Pulmonary artery endothelial cell (primary cell): ENCODE results near the gene PLS1. TPM values are rescaled to one million over a fixed set of nuclear protein-coding genes. Genes with fewer than 3 reads are reported as not detected.
"Not testable (repeated sequence)": the region's sequence is repeated elsewhere in the genome, so short reads cannot be mapped to it uniquely, and the experiment has no call there.

ENCODE experiments used
- DNase-seq: peaks from one replicate; pipeline ENCODE4 v3.0.0-alpha.2; 2011; ENCODE audit warnings: low read depth, low spot score
- total RNA-seq: library from RNA; depleted of rRNA; stranded (reverse); fragments of >200 nt; gene quantifications from 2 replicates; pipeline ENCODE4 v1.2.3, GENCODE V29; 2014

PLS1 gene
- total RNA-seq, 1 donor from 2014 or later = 3.4 TPM

- no peak for DNase-seq
Measured at GRCh38 chr3:142693136-142693853, 97.1 kb downstream of the PLS1 start.

- no peak for DNase-seq
Measured at GRCh38 chr3:142694225-142694624, 98.0 kb downstream of the PLS1 start.

GRCh38 chr3:142705198-142705597 lies 109.0 kb downstream of the PLS1 start:
- no peak for DNase-seq

- DNase-seq = no peak
Measured at GRCh38 chr3:142706321-142707127, 110.3 kb downstream of the PLS1 start.

- DNase-seq = no peak
Measured at GRCh38 chr3:142709207-142709606, 113.0 kb downstream of the PLS1 start.

GRCh38 chr3:142714882-142715281 lies 118.7 kb downstream of the PLS1 start:
- not testable (repeated sequence) for DNase-seq

GRCh38 chr3:142716102-142716501 lies 119.9 kb downstream of the PLS1 start:
- no peak for DNase-seq

GRCh38 chr3:142723665-142723967 lies 127.4 kb downstream of the PLS1 start:
- DNase-seq = no peak

GRCh38 chr3:142723968-142724681 lies 127.9 kb downstream of the PLS1 start, which contains the start of gene TRPC1:
TRPC1 (plus strand) TSS chr3:142724034; CDS start chr3:142724560, 526 bp downstream.
- DNase-seq = peak; percentile 13

- no peak for DNase-seq
Measured at GRCh38 chr3:142724682-142725356, 128.6 kb downstream of the PLS1 start.

GRCh38 chr3:142725357-142725739 lies 129.2 kb downstream of the PLS1 start:
- no peak for DNase-seq

GRCh38 chr3:142726017-142726416 lies 129.8 kb downstream of the PLS1 start:
- no peak for DNase-seq

GRCh38 chr3:142732066-142732465 lies 135.9 kb downstream of the PLS1 start:
- DNase-seq = no peak

- DNase-seq = no peak
Measured at GRCh38 chr3:142734834-142735233, 138.6 kb downstream of the PLS1 start.

GRCh38 chr3:142735462-142735861 lies 139.3 kb downstream of the PLS1 start:
- DNase-seq = no peak

- no peak for DNase-seq
Measured at GRCh38 chr3:142738396-142738795, 142.2 kb downstream of the PLS1 start.

- DNase-seq = no peak
Measured at GRCh38 chr3:142746646-142747045, 150.5 kb downstream of the PLS1 start.

GRCh38 chr3:142750531-142750930 lies 154.3 kb downstream of the PLS1 start:
- DNase-seq = not testable (repeated sequence)

- not testable (repeated sequence) for DNase-seq
Measured at GRCh38 chr3:142752605-142753004, 156.4 kb downstream of the PLS1 start.

GRCh38 chr3:142754494-142754893 lies 158.3 kb downstream of the PLS1 start:
- no peak for DNase-seq
